GM18508 (cell line): ENCODE data around the gene ACTMAP.

Experiments
- ATAC-seq: cut with Tn5 transposase; IDR thresholded peaks from one replicate; pipeline ENCODE4 v1.9.1; 2021; ENCODE audit warnings: moderate number of reproducible peaks; ENCODE audit not compliant: insufficient read depth, unreplicated experiment

ACTMAP gene

DNA sequence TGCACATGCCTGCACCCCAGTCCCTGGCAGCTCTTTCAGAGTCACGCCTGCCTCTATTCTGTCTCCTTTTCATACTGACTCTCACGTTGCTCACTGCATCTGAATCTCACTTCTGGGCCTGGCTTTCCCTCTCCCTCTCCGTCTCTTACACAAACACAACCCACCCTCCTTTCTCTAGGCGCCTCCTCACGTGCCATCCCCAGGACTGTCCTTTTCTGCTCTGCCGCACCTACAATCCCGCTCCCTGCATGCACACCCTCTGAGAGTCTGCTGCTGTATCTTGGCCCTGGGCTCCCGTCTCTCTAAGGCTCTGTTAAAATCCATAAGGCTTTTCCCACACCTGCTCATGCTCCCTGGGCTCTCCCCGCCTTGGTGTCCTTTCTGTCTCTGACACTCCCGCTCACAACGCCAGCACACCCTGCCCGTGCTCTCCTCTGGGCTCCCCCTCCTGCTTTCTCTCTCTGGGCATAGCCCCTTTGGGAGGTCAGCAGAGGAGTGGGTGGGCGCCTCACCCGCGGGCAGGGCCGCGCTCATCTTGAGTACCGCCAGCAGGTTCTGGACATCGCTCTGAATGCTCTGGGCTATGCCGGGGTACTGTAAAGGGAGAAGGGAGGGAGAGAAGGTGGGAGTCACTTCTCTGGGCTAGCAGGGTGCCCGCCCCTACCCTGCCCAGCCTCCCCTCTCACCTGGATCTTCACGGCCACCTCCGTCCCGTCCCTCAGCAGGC, 47.1 kb downstream of the ACTMAP start:
- no peak for ATAC-seq

- ATAC-seq: no peak
These were observed 47.8 kb downstream of the ACTMAP start for GRCh38 chr19:40702337-40703012.

DNA sequence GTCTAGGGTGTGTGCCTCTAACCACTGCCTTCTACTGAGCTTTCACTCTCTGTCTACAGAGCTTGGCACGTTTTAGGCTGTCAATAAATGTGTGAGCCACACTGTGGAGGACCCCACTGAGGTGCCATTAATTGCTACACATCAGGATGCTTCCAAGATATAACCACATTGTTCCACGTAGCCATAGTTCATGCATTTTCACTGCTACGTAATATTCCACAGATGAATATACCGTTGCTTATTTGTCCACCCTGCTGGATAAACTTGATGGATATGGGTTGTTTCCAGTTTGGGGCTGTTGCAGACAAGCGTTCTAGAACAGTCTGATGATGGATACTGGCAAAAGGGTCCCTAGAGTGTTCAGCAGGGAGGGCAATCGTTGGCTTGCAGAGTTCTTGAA, 48.5 kb downstream of the ACTMAP start:
- no peak for ATAC-seq

GRCh38 chr19:40700083-40700482, 50.2 kb downstream of the ACTMAP start:
- no peak for ATAC-seq

DNA sequence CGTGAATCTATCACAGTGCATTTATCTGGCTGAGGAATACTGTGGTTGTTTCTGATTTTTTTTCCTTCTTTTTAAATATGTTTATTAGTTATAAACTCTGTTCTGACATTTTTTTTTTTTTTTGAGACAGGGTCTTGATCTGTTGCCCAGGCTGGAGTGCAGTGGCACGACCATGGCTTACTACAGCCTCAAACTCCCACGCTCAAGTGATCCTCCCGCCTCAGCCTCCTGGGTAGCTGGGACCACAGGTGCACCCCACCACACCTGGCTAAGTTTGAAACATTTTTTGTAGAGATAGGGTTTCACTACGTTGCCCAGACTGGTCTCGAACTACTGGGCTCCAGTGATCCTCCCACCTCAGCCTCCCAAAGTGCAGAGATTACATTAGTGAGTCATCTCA, 53.3 kb downstream of the ACTMAP start:
- no peak for ATAC-seq

- no peak for ATAC-seq
These were observed 54.4 kb downstream of the ACTMAP start for GRCh38 chr19:40695881-40696280.

DNA sequence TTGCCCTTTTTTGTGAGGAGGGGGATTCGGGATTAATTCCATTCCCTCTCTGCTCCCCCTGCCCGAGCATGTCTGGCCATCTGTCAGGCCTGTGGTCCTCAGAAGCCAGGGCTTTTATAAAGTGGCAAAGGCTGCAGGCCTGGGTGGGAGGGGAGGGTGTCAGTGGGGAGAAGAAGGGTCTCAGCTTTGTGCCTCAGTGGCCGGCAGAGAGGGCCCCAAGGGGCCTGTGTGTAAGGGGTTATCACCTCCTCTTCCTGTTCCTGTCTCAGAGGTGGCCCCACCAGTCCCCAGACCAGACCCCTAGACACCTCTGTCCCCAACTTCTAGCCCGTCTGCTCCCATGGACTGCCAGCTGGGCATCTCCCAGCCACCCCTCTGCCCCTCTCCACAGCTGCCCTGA, 56.4 kb downstream of the ACTMAP start:
- ATAC-seq: no peak

DNA sequence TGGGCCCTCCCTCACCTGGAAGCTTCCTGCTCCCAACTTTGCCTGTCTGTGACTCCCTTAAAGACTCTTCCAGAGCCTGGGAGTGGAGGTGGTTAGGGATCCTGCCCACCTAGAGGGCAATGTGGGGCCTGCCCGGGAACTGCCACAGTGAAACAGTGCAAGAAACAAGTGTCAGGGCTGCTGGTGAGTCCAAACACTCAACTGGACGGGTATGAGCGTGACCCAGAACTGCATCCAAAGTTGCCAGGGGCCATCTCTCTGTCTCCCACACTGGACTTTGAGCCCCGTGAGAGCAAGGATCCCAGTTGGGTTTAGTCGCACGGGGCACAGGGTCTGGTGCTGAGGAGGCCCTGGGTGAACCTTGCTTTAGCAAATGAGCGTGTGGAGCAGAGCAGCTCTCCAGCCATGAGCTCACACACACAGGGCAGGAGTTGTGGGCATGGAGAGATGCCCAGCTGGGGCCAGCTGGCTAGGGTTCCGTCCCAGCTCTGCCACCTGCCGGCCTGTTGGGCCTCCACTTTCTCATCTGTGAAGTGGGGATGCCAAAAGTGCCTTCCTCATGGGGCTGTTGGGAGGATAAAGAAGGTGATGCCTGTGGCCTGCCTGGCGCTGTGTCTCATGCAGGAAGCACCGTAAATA, 57.0 kb downstream of the ACTMAP start:
- no peak for ATAC-seq

DNA sequence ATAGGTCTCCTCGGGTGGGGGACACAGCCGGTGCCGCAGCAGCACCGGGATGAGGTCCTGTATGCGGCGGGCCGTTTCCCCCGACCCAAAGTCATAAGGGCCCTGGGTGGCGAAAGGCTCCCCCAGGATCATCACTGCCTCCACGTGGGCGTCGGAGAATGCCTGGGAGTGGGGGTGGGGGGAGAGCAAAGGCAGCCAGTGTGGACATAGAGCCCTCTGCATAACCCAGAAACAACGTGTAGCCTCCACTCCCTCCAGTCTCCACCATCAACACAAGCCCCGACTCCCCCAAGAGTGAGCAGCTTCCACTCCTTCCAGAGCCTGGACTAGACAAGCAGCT, 58.1 kb downstream of the ACTMAP start:
- no peak for ATAC-seq

DNA sequence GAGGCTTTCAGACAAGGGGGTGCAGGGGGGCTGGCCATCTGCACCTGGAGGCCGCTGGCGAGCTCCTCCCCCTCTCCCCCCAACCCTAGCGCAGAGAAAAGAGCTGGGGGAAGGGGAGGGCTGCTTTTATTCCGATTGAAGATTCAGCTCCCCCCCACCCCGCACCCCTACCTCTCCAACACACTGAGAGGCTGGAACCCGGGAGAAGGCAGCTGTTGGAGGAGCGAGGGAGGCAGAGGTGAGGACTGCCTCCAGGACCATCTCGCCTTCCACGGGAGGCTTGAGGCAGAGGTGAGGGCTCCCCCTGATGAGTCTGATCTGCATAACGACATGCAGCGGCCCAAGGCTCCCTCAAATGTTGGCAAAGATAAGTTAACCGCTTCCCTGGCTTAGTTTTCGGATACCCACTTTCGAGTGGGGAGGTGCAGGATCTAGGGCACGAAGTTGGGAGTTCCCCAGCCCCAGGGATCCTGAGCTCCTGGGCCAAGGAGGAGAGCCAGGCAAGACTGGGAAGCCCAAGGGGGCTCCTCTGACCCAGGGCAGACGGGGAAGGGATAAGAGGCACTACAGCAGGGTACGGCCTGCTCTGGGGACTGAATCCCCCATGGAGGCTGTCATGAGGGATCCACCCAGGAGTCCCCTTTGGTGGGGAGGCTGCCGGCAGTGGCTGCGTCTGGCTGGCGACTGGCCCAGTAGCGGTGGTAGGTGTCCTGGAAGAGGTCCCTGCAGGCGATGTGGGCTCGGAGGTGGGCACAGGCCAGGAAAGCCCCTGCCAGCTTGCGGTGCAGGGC, 58.7 kb downstream of the ACTMAP start:
- no peak for ATAC-seq
